ENCODE results near the gene GPR146.

DNA sequence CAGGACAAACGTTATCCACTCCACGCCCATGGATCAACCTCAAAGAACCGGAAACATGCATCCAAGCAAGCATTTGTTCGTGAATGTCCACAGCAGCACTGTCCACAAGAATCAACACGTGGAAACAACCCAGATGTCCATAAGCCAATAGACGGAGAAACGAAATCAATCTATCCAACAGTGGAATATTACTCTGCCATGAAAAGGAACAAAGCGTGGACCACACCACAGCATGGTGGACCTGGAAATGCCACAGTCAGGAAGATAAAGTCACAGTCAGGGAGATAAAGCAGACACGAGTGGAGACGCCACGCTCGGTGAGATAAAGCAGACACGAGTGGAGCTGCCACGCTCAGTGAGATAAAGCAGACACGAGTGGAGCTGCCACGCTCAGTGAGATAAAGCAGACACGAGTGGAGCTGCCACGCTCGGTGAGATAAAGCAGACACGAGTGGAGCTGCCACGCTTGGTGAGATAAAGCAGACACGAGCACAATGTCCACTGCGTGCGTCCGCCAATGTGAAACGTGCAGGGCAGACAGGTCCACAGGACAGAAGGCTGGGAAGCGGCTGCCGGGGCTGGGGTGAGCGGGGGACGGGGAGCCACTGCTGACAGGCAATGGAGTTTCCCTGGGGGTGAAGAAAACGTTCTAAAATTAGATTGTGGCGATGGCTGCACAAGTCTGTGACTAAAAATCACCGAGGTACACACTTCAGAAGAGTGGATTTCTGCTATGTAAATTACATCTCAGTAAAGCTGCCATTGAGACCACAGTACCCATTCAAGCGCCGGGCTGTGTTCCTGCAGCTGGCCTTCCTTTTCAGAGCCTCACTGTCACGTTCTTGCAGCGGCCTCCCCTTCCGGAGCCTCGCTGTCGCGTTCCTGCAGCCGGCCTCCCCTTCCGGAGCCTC, 54.2 kb downstream of the GPR146 start:
- TF ChIP-seq SMARCC2 (IDR thresholded peaks at IDR 0.05; ENCODE audit: low read depth) (no peak), THRA (IDR thresholded peaks at IDR 0.05) (no peak), POU5F1 (IDR thresholded peaks at IDR 0.05; ENCODE audit: borderline replicate concordance, low read depth, low read length, partially characterized antibody) (no peak), SFPQ (IDR thresholded peaks at IDR 0.05; ENCODE audit: low read depth, low read length) (no peak), KLF1 (tag; IDR thresholded peaks at IDR 0.05) (no peak), REST (IDR thresholded peaks at IDR 0.05; ENCODE audit: borderline replicate concordance) (no peak), REST (CRISPR knock-in tag; IDR thresholded peaks at IDR 0.05; ENCODE audit: low read depth) (no peak), FUS (optimal IDR thresholded peaks at IDR 0.05; ENCODE audit: low read depth, low read length) (no peak), ZBTB17 (CRISPR knock-in tag; IDR thresholded peaks at IDR 0.05) (no peak), MCM5 (IDR thresholded peaks at IDR 0.05; ENCODE audit: low read depth) (no peak), ZNF586 (CRISPR knock-in tag; conservative IDR thresholded peaks at IDR 0.05) (no peak), BRF2 (IDR thresholded peaks at IDR 0.05; ENCODE audit: borderline replicate concordance, insufficient read depth, insufficient read length) (no peak)
- TF ChIP-seq, protein P1, sequence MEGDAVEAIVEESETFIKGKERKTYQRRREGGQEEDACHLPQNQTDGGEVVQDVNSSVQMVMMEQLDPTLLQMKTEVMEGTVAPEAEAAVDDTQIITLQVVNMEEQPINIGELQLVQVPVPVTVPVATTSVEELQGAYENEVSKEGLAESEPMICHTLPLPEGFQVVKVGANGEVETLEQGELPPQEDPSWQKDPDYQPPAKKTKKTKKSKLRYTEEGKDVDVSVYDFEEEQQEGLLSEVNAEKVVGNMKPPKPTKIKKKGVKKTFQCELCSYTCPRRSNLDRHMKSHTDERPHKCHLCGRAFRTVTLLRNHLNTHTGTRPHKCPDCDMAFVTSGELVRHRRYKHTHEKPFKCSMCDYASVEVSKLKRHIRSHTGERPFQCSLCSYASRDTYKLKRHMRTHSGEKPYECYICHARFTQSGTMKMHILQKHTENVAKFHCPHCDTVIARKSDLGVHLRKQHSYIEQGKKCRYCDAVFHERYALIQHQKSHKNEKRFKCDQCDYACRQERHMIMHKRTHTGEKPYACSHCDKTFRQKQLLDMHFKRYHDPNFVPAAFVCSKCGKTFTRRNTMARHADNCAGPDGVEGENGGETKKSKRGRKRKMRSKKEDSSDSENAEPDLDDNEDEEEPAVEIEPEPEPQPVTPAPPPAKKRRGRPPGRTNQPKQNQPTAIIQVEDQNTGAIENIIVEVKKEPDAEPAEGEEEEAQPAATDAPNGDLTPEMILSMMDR (IDR thresholded peaks at IDR 0.05 in 2 of 3, conservative IDR thresholded peaks at IDR 0.05 in 1 of 3; ENCODE audit: insufficient read depth in 2 of 3, low read depth in 1 of 3, low read length in 3 of 3) = no peak
